SU-DHL-6 (cell line): ENCODE results near the gene CANT1.

Experiments
- H2AFZ ChIP-seq: fragments of 200-600 bp; sonication (generic); 2 replicates; pipeline ENCODE4 v1.6.1; 2014; ENCODE audit warnings: low read depth, mild to moderate bottlenecking, moderate library complexity, mixed read lengths, antibody characterized with exemption, low read length; ENCODE audit not compliant: severe bottlenecking
- H3F3A ChIP-seq: fragments of 200-600 bp; shearing (Covaris generic); 2 replicates; pipeline ENCODE4 v1.6.0; 2016; ENCODE audit warnings: antibody characterized with exemption, mild to moderate bottlenecking; ENCODE audit not compliant: insufficient read depth
- H3K27ac ChIP-seq: fragments of 200-600 bp; sonication (generic); 2 replicates; pipeline ENCODE4 v1.5.1; 2016; ENCODE audit warnings: low read depth, mild to moderate bottlenecking, low read length, moderate library complexity, mixed read lengths
- H3K27me3 ChIP-seq: fragments of 200-600 bp; sonication (generic), shearing (Covaris generic); 2 replicates; pipeline ENCODE4 v1.6.0; 2014; ENCODE audit warnings: mild to moderate bottlenecking, low read length
- H3K36me3 ChIP-seq: fragments of 200-600 bp; sonication (generic); 2 replicates; pipeline ENCODE4 v1.6.1; 2014; ENCODE audit warnings: mild to moderate bottlenecking, low read length, mixed read lengths
- H3K4me2 ChIP-seq: fragments of 300-600, 200-600 bp; shearing (Covaris generic), sonication (generic); 2 replicates; pipeline ENCODE4 v1.6.0; 2014; ENCODE audit warnings: low read length, low read depth, mild to moderate bottlenecking; ENCODE audit not compliant: poor library complexity, severe bottlenecking
- H3K4me3 ChIP-seq: fragments of 200-600 bp; sonication (generic); 2 replicates; pipeline ENCODE4 v1.5.1; 2014; ENCODE audit warnings: antibody characterized with exemption, low read length, mild to moderate bottlenecking, mixed read lengths; ENCODE audit not compliant: insufficient read depth, poor library complexity, severe bottlenecking
- H3K79me2 ChIP-seq: fragments of 200-600 bp; sonication (generic); 2 replicates; pipeline ENCODE4 v1.6.1; 2014; ENCODE audit warnings: mild to moderate bottlenecking, low read length, moderate library complexity; ENCODE audit not compliant: insufficient read depth
- H3K9ac ChIP-seq: fragments of 200-600 bp; sonication (generic); 2 replicates; pipeline ENCODE4 v1.7.0; 2014; ENCODE audit warnings: mild to moderate bottlenecking, low read length
- H3K9me2 ChIP-seq: fragments of 200-600 bp; sonication (generic); replicated peaks from 2 replicates; pipeline ENCODE4 v1.6.1; 2014; ENCODE audit warnings: low read length; ENCODE audit not compliant: insufficient read depth
- H3K9me3 ChIP-seq: fragments of 200-600 bp; sonication (generic); 2 replicates; pipeline ENCODE4 v1.6.1; 2014; ENCODE audit warnings: low read length, mixed read lengths; ENCODE audit not compliant: insufficient read depth
- H4K20me1 ChIP-seq: fragments of 200-600 bp; sonication (generic); 2 replicates; pipeline ENCODE4 v1.6.1; 2014; ENCODE audit warnings: low read depth, mild to moderate bottlenecking, antibody characterized with exemption, low read length, moderate library complexity, mixed read lengths
- CTCF ChIP-seq: fragments of 200-600 bp; sonication (generic); IDR thresholded peaks from one replicate; pipeline ENCODE4 v1.5.1; 2017; ENCODE audit warnings: antibody characterized with exemption, mild to moderate bottlenecking, low read length, moderate library complexity; ENCODE audit not compliant: insufficient read depth, poor library complexity, severe bottlenecking
- EZH2phosphoT487 ChIP-seq: fragments of 200-600 bp; sonication (generic), shearing (Covaris generic); conservative IDR thresholded peaks from 2 replicates; pipeline ENCODE4 v1.6.1; 2018; ENCODE audit warnings: mild to moderate bottlenecking, antibody characterized with exemption, low read length, moderate library complexity, mixed read lengths

Gene CANT1

GRCh38 chr17:79018370-79018695 is 8.8 kb upstream of the CANT1 start:
- no peak overlapping the region for H3K4me2 ChIP-seq
- H4K20me1 ChIP-seq: no peaks in the 10 kb centered on the region
- H3K27ac ChIP-seq: no peak overlapping the region
- H3K4me3 ChIP-seq: no peak overlapping the region
- no peaks in the 10 kb centered on the region for H3K27me3 ChIP-seq
- H3K79me2 ChIP-seq: no peaks in the 10 kb centered on the region
- H3K36me3 ChIP-seq: no peaks in the 10 kb centered on the region
- no peak overlapping the region for H3K9ac ChIP-seq
- TF ChIP-seq CTCF: no peak
- TF ChIP-seq EZH2phosphoT487: no peak
- H3K9me2 ChIP-seq: no peaks in the 10 kb centered on the region
- peaks cover 19% of the 10 kb centered on the region for H3K9me3 ChIP-seq
- H2AFZ ChIP-seq: no peak overlapping the region
- H3F3A ChIP-seq: no peaks in the 10 kb centered on the region

- H3K9me2 ChIP-seq: no peaks in the 10 kb centered on the region
- no peak overlapping the region for H3K9ac ChIP-seq
- H4K20me1 ChIP-seq: no peaks in the 10 kb centered on the region
- no peak overlapping the region for H3K27ac ChIP-seq
- TF ChIP-seq CTCF: no peak
- TF ChIP-seq EZH2phosphoT487: no peak
- H2AFZ ChIP-seq: no peak overlapping the region
- H3K27me3 ChIP-seq: no peaks in the 10 kb centered on the region
- H3K9me3 ChIP-seq: peaks cover 19% of the 10 kb centered on the region
- no peak overlapping the region for H3K4me3 ChIP-seq
- no peak overlapping the region for H3K4me2 ChIP-seq
- H3K36me3 ChIP-seq: no peaks in the 10 kb centered on the region
- no peaks in the 10 kb centered on the region for H3F3A ChIP-seq
- H3K79me2 ChIP-seq: no peaks in the 10 kb centered on the region
Observed at GRCh38 chr17:79017546-79018369, 8.2 kb upstream of the CANT1 start.

GRCh38 chr17:79014158-79014758 is 4.7 kb upstream of the CANT1 start:
- Histone ChIP-seq H3K9me2 (no peaks in the 10 kb centered on the region), H3K4me3 (no peak overlapping the region), H3K36me3 (no peaks in the 10 kb centered on the region), H4K20me1 (no peaks in the 10 kb centered on the region), H3K9me3 (peaks cover 19% of the 10 kb centered on the region), H3K9ac (no peak overlapping the region), H3K27me3 (no peaks in the 10 kb centered on the region), H2AFZ (no peak overlapping the region), H3K27ac (no peak overlapping the region), H3K79me2 (peaks cover 1% of the 10 kb centered on the region), H3F3A (no peaks in the 10 kb centered on the region), H3K4me2 (no peak overlapping the region)
- no peak for TF ChIP-seq CTCF
- TF ChIP-seq EZH2phosphoT487: no peak
